ENCODE results near the gene AMPD2. TPM values are rescaled to one million over a fixed set of nuclear protein-coding genes. Genes with fewer than 3 reads are reported as not detected.

Gene AMPD2
- total and polyA plus RNA-seq, 2 of the 8 experiments (the other 6 are each of a cell fraction or from before 2014, with no cell fraction given), result 37.2 to 67.7 TPM

GRCh38 chr1:109617291-109617801 lies 2.3 kb upstream of the AMPD2 start (continued):
- TF ChIP-seq CHD7 (IDR thresholded peaks at IDR 0.05; ENCODE audit: insufficient replicate concordance, low read length), result no peak
- 0 out of 2 replicates have a peak, but pooled peaks have one; percentile 14 for TF ChIP-seq SP1 (IDR thresholded peaks at IDR 0.05; ENCODE audit: low read depth, low read length)
- TF ChIP-seq RAD21 (IDR thresholded peaks at IDR 0.05 in 1 of 2, conservative IDR thresholded peaks at IDR 0.05 in 1 of 2; ENCODE audit: low read depth in 2 of 2, low read length in 2 of 2), result peak; percentile 29 to 46; a peak in 3 of 4 replicates
- peak; percentile 35; the same call in 1 of the 2 replicates for TF ChIP-seq ATF3 (IDR thresholded peaks at IDR 0.05; ENCODE audit: insufficient read depth, low read depth, low read length)
- TF ChIP-seq JUND (IDR thresholded peaks at IDR 0.05; ENCODE audit: low read length), result peak; percentile 94
- TF ChIP-seq FOSL1 (IDR thresholded peaks at IDR 0.05; ENCODE audit: insufficient read depth, low read depth, low read length), result no peak
- TF ChIP-seq KDM1A (IDR thresholded peaks at IDR 0.05; ENCODE audit: borderline replicate concordance, low read length), result no peak
- TF ChIP-seq CBX8 (IDR thresholded peaks at IDR 0.05; ENCODE audit: borderline replicate concordance, low read depth, low read length), result no peak

Data from H1 (cell line).